ENCODE results near the gene ACRBP. TPM values are rescaled to one million over a fixed set of nuclear protein-coding genes. Genes with fewer than 3 reads are reported as not detected.

Gene ACRBP
- total RNA-seq, 5 donors from 2014 or later (not counting 1 experiment from before 2014, with no cell fraction given), result 2.4 to 11.1 (median 6.5) TPM

Other genes with a start within 250 kb of the ACRBP start
- 100 to 1,000 TPM in 4 of 5 donors, 10 to 100 TPM in 1; 94.0 to 140 (median 138) TPM for gene CD27, start 202.5 kb downstream of the ACRBP start, total RNA-seq
- gene TAPBPL, start 195.4 kb downstream of the ACRBP start, total RNA-seq, result 10 to 100 TPM; 22.6 to 77.0 (median 60.3) TPM
- gene VAMP1, start 176.8 kb downstream of the ACRBP start, total RNA-seq, result 10 to 100 TPM; 64.6 to 92.2 (median 75.8) TPM
- 10 to 100 TPM; 34.3 to 86.6 (median 80.3) TPM for gene MRPL51, start 154.2 kb downstream of the ACRBP start, total RNA-seq
- gene NCAPD2, start 153.3 kb downstream of the ACRBP start, total RNA-seq, result 10 to 100 TPM; 32.8 to 43.8 (median 40.7) TPM
- gene GAPDH, start 112.9 kb downstream of the ACRBP start, total RNA-seq, result 100 to 1,000 TPM; 500 to 643 (median 605) TPM
- gene IFFO1, start 91.4 kb downstream of the ACRBP start, total RNA-seq, result 10 to 100 TPM; 30.4 to 59.8 (median 59.7) TPM
- 100 to 1,000 TPM in 1 of 5 donors, 10 to 100 TPM in 4; 69.6 to 107 (median 93.1) TPM for gene NOP2, start 79.1 kb downstream of the ACRBP start, total RNA-seq
- gene CHD4, start 40.1 kb downstream of the ACRBP start, total RNA-seq, result 100 to 1,000 TPM; 236 to 392 (median 258) TPM
- 10 to 100 TPM in 4 of 5 donors, 1 to 10 TPM in 1; 5.8 to 16.0 (median 14.9) TPM for gene LPAR5, start 11.5 kb downstream of the ACRBP start, total RNA-seq
- gene ING4, start 15.7 kb upstream of the ACRBP start, total RNA-seq, result 10 to 100 TPM; 34.0 to 71.3 (median 64.5) TPM
- 10 to 100 TPM; 68.6 to 82.9 (median 79.4) TPM for gene ZNF384, start 41.9 kb upstream of the ACRBP start, total RNA-seq
- gene PIANP, start 53.4 kb upstream of the ACRBP start, total RNA-seq, result 1 to 10 TPM in 3 of 5 donors, under 1 TPM in 1, not detected in 1; 0.88 to 2.5 (median 2.4) TPM
- gene COPS7A, start 76.6 kb upstream of the ACRBP start, total RNA-seq, result 10 to 100 TPM; 18.5 to 33.1 (median 31.8) TPM
- gene MLF2, start 105.7 kb upstream of the ACRBP start, total RNA-seq, result 100 to 1,000 TPM in 1 of 5 donors, 10 to 100 TPM in 4; 83.3 to 125 (median 88.4) TPM
- gene PTMS, start 118.9 kb upstream of the ACRBP start, total RNA-seq, result 10 to 100 TPM in 3 of 5 donors, 1 to 10 TPM in 2; 6.5 to 15.9 (median 10.6) TPM
- 10 to 100 TPM in 1 of 5 donors, 1 to 10 TPM in 4; 3.7 to 10.6 (median 7.3) TPM for gene LAG3, start 125.1 kb upstream of the ACRBP start, total RNA-seq
- gene CD4, start 142.1 kb upstream of the ACRBP start, total RNA-seq, result 100 to 1,000 TPM; 126 to 205 (median 154) TPM
- gene GPR162, start 174.4 kb upstream of the ACRBP start, total RNA-seq, result under 1 TPM in 2 of 5 donors, not detected in 3; 0.13 to 0.46 TPM
- gene P3H3, start 181.0 kb upstream of the ACRBP start, total RNA-seq, result 1 to 10 TPM; 4.7 to 9.8 (median 8.0) TPM
- gene GNB3, start 193.5 kb upstream of the ACRBP start, total RNA-seq, result 1 to 10 TPM in 4 of 5 donors, under 1 TPM in 1; 0.85 to 4.3 (median 3.4) TPM
- 1 to 10 TPM; 1.1 to 2.7 (median 2.0) TPM for gene CDCA3, start 203.9 kb upstream of the ACRBP start, total RNA-seq
- gene USP5, start 204.7 kb upstream of the ACRBP start, total RNA-seq, result 10 to 100 TPM; 64.2 to 95.8 (median 85.8) TPM
- gene TPI1, start 220.1 kb upstream of the ACRBP start, total RNA-seq, result 100 to 1,000 TPM; 132 to 208 (median 189) TPM
- gene SPSB2, start 225.9 kb upstream of the ACRBP start, total RNA-seq, result 10 to 100 TPM in 3 of 5 donors, 1 to 10 TPM in 2; 6.2 to 25.9 (median 21.8) TPM